ENCODE measurements around the gene PCBP4. TPM values are rescaled to one million over a fixed set of nuclear protein-coding genes. Genes with fewer than 3 reads are reported as not detected.

The PCBP4 gene
- total RNA-seq, 1 experiment from 2014 or later, result 45.8 TPM

DNA sequence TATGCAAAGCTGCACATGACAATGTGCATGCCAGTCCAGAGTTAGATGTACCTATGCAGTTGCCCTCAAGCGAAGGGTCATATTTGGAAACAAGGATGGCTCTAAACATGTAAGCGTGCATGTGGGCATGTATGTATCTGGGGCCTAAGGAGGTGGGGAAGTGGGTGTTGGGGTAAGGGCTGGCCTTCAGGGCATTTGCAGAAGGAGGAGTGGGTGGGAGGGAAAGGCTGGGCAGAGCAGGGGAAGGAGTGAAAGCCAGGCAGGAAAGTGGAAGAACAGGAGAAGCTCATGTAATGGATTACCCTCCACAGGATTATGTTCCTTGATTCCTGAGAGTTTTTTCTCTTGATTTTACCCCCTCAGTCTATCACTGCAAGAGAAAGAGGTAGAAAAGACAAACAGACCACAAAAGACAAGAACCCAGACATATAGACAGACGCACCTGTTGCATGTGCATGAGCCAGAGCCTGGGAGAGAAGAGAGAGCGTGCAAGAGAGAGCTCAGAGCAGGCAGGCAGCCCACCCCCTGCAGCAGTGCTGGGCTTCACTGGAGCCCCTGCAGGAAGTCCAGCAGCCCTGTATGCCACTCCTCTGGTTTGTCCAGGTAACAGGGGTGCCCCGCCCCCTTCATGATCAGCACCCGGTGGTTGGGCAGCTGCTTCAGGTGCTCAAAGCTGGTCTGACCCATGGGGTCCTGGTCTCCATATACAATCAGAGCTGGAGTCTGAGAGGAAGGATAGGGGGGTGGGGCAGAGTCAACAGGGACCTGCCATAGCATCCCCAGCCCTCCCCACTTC, 1.8 kb upstream of the PCBP4 start:
- no peak overlapping the region for H2AFZ ChIP-seq (ENCODE audit: low read length)
- H3K4me1 ChIP-seq (ENCODE audit: insufficient read depth, low read length), result peaks cover 22% of the 10 kb centered on the region
- ATAC-seq (no peak), DNase-seq (no peak)
- H4K20me1 ChIP-seq (ENCODE audit: low read length), result no peaks in the 10 kb centered on the region
- BruUV-seq (replicated peaks), result no TSS peak
- H3K4me3 ChIP-seq (ENCODE audit: low read length), result no peak overlapping the region
- CTCF ChIA-PET, result interaction anchor here (0.7 to 1.1 kb wide), 2 partner anchors 14 to 28 kb away, joined by 3 read pairs; partner anchors contain the start of genes ACY1 and RRP9
- H3K27me3 ChIP-seq (ENCODE audit: low read length), result no peaks in the 10 kb centered on the region
- POLR2A ChIA-PET (ENCODE audit: unreplicated experiment), result no interaction called here
- no peak overlapping the region for H3K27ac ChIP-seq (ENCODE audit: low read length)
- H3K4me2 ChIP-seq (ENCODE audit: low read length), result no peak overlapping the region
- intact Hi-C loops (cut with micrococcal nuclease), result no loop called here
- no peaks in the 10 kb centered on the region for H3K9me3 ChIP-seq (ENCODE audit: low read length)
- H3K9me2 ChIP-seq (replicated peaks; ENCODE audit: low read length), result no peaks in the 10 kb centered on the region
- no peaks in the 10 kb centered on the region for H3K36me3 ChIP-seq (ENCODE audit: low read depth, low read length)
- H3F3A ChIP-seq (ENCODE audit: low read length, unreplicated experiment), result no peaks in the 10 kb centered on the region
- no peak overlapping the region for H3K9ac ChIP-seq (ENCODE audit: low read length)
- TF ChIP-seq EZH2 (IDR thresholded peaks at IDR 0.05; ENCODE audit: low read length, unreplicated experiment) (no peak), EZH2phosphoT487 (IDR thresholded peaks at IDR 0.05; ENCODE audit: borderline replicate concordance, low read length) (no peak)
- TF ChIP-seq, protein P1, sequence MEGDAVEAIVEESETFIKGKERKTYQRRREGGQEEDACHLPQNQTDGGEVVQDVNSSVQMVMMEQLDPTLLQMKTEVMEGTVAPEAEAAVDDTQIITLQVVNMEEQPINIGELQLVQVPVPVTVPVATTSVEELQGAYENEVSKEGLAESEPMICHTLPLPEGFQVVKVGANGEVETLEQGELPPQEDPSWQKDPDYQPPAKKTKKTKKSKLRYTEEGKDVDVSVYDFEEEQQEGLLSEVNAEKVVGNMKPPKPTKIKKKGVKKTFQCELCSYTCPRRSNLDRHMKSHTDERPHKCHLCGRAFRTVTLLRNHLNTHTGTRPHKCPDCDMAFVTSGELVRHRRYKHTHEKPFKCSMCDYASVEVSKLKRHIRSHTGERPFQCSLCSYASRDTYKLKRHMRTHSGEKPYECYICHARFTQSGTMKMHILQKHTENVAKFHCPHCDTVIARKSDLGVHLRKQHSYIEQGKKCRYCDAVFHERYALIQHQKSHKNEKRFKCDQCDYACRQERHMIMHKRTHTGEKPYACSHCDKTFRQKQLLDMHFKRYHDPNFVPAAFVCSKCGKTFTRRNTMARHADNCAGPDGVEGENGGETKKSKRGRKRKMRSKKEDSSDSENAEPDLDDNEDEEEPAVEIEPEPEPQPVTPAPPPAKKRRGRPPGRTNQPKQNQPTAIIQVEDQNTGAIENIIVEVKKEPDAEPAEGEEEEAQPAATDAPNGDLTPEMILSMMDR (conservative IDR thresholded peaks at IDR 0.05; ENCODE audit: low read depth, low read length), result no peak
- peaks cover 34% of the 10 kb centered on the region for H3K79me2 ChIP-seq (ENCODE audit: low read length)

DNA sequence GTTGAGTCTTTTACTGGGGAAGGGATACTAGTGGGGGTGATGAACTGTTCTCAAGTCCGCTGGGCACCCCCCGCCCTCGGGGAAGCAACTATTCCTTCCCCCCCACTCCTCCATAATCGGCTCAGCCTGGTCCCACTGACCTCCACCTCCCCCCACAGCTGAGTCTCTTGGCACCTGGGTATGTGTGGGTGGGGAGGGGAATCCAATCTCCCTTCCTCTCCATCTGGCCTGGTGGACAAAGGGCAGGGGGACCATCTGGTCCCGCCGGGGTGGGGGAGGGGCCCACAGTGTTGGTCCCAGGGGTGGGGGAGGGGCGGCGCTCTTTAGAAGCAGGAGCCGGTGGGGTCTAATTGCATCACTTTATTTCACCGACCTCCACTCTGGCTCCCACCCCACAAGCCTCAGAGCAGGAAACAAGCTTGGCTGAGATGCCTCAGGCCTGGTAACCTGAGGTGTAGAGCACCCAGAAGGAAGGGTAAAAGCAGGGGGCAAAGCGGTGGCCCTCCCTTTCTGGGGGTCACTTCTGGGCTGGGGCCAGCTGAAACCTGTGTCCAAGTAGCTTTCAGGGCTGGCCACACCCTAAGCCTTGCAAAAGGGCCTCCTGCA, 1.0 kb upstream of the PCBP4 start:
- H3F3A ChIP-seq (ENCODE audit: low read length, unreplicated experiment), result no peaks in the 10 kb centered on the region
- peak overlapping the region; percentile 100 for H3K4me2 ChIP-seq (ENCODE audit: low read length)
- no peaks in the 10 kb centered on the region for H3K9me3 ChIP-seq (ENCODE audit: low read length)
- no peaks in the 10 kb centered on the region for H3K9me2 ChIP-seq (replicated peaks; ENCODE audit: low read length)
- H3K36me3 ChIP-seq (ENCODE audit: low read depth, low read length), result no peaks in the 10 kb centered on the region
- H3K27me3 ChIP-seq (ENCODE audit: low read length), result no peaks in the 10 kb centered on the region
- H3K4me1 ChIP-seq (ENCODE audit: insufficient read depth, low read length), result peaks cover 16% of the 10 kb centered on the region
- POLR2A ChIA-PET (ENCODE audit: unreplicated experiment), result interaction anchor here (0.5 to 0.6 kb wide), 2 partner anchors 18 to 236 kb away, joined by 3 read pairs; no protein-coding TSS in a partner anchor
- H3K4me3 ChIP-seq (ENCODE audit: low read length), result peak overlapping the region; percentile 81
- intact Hi-C loops (cut with micrococcal nuclease), result no loop called here
- DNase-seq (no peak), ATAC-seq (peak; percentile 6)
- H3K79me2 ChIP-seq (ENCODE audit: low read length), result peaks cover 27% of the 10 kb centered on the region
- peak overlapping the region; percentile 64; the same call in 1 of the 2 replicates for H2AFZ ChIP-seq (ENCODE audit: low read length)
- CTCF ChIA-PET, result interaction anchor here (0.6 kb wide), 1 partner anchor 84 kb away, joined by 4 read pairs; no protein-coding TSS in a partner anchor
- no peaks in the 10 kb centered on the region for H4K20me1 ChIP-seq (ENCODE audit: low read length)
- H3K9ac ChIP-seq (ENCODE audit: low read length), result peak overlapping the region; percentile 62; the same call in 1 of the 2 replicates
- TF ChIP-seq, protein P1 (conservative IDR thresholded peaks at IDR 0.05; ENCODE audit: low read depth, low read length), result no peak
- TF ChIP-seq EZH2 (IDR thresholded peaks at IDR 0.05; ENCODE audit: low read length, unreplicated experiment), result no peak
- no TSS peak for BruUV-seq (replicated peaks)
- no peak overlapping the region for H3K27ac ChIP-seq (ENCODE audit: low read length)

Measured in PC-3 (cell line).